Neuron (in vitro differentiated cells): ENCODE measurements around the gene ICOS.

Experiments
- H2AFZ ChIP-seq: one replicate; pipeline ENCODE4 v1.6.1; 2013; ENCODE audit warnings: low read depth, mild to moderate bottlenecking, inconsistent platforms, low read length, moderate library complexity
- H3K27me3 ChIP-seq: one replicate; pipeline ENCODE4 v1.6.1; 2013; ENCODE audit warnings: low read length; ENCODE audit not compliant: insufficient read depth
- H3K36me3 ChIP-seq: one replicate; pipeline ENCODE4 v1.6.1; 2013; ENCODE audit warnings: low read length; ENCODE audit not compliant: insufficient read depth
- H3K4me1 ChIP-seq: one replicate; pipeline ENCODE4 v1.6.1; 2013; ENCODE audit warnings: low read length; ENCODE audit not compliant: insufficient read depth
- H3K4me3 ChIP-seq: 2 replicates; pipeline ENCODE4 v1.5.1; 2013; ENCODE audit warnings: mild to moderate bottlenecking, low read length, moderate library complexity
- H3K9me3 ChIP-seq: one replicate; pipeline ENCODE4 v1.6.1; 2013; ENCODE audit warnings: low read length

Gene ICOS

GRCh38 chr2:203936535-203936934, at the start of gene ICOS:
TSS of gene ICOS (plus strand) at chr2:203936763. CDS start at chr2:203936815, 52 bp downstream.
- Histone ChIP-seq H3K36me3 (no peaks in the 10 kb centered on the region), H2AFZ (no peak within 1 kb of the TSS), H3K4me1 (no peaks in the 10 kb centered on the region), H3K4me3 (no peak within 1 kb of the TSS), H3K27me3 (no peaks in the 10 kb centered on the region), H3K9me3 (no peaks in the 10 kb centered on the region)

GRCh38 chr2:203887677-203888076, 48.9 kb upstream of the ICOS start:
- H3K4me3 ChIP-seq, result no peak overlapping the region
- H3K4me1 ChIP-seq, result peaks cover 9% of the 10 kb centered on the region
- no peaks in the 10 kb centered on the region for H3K36me3 ChIP-seq
- no peaks in the 10 kb centered on the region for H3K9me3 ChIP-seq
- no peak overlapping the region for H2AFZ ChIP-seq
- no peaks in the 10 kb centered on the region for H3K27me3 ChIP-seq

DNA sequence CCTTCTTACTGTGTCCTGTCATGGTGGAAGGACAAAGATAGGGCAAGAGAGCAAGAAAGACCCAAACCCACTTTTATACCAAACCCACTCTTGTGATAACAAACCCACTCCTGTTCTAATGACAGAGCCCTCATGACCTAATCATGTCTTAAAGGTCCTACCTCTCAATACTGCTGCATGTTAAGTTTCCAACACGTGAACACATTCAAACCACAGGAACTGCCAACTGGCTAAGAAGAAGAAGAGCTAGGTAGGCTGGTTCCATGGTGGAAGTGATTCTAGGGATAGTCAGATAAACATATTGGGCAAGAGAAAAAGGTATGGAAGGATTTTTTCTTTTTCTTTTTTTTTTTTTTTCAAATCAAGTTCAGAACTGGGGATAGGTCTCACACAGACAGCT, 47.0 kb upstream of the ICOS start:
- H3K9me3 ChIP-seq, result no peaks in the 10 kb centered on the region
- H3K36me3 ChIP-seq, result no peaks in the 10 kb centered on the region
- no peak overlapping the region for H2AFZ ChIP-seq
- no peak overlapping the region for H3K4me3 ChIP-seq
- peaks cover 9% of the 10 kb centered on the region for H3K4me1 ChIP-seq
- no peaks in the 10 kb centered on the region for H3K27me3 ChIP-seq

DNA sequence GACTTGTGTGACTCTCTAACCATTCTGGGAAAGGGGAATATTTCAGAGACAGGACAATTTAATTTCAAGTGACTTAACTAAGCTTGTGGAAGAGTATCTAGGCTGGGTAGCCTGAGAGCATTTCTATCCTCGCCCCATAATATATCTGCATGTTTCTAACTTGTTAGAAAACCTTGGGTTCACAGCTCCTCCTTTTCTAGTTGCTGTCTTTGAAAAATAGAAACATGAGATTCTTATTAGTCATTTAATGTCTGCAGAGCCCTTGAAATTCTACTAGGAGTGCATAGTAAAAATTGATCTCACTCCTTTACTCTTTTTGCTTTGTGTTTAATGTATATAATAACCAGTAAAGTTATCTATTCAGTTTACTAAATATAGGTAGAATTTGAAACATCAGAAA, 46.6 kb upstream of the ICOS start:
- Histone ChIP-seq H3K4me1 (peaks cover 9% of the 10 kb centered on the region), H3K36me3 (no peaks in the 10 kb centered on the region), H3K4me3 (no peak overlapping the region), H3K27me3 (no peaks in the 10 kb centered on the region), H3K9me3 (no peaks in the 10 kb centered on the region), H2AFZ (no peak overlapping the region)

GRCh38 chr2:203890733-203891132, 45.8 kb upstream of the ICOS start:
- peaks cover 9% of the 10 kb centered on the region for H3K4me1 ChIP-seq
- H3K27me3 ChIP-seq, result no peaks in the 10 kb centered on the region
- no peaks in the 10 kb centered on the region for H3K9me3 ChIP-seq
- H3K4me3 ChIP-seq, result no peak overlapping the region
- no peak overlapping the region for H2AFZ ChIP-seq
- H3K36me3 ChIP-seq, result no peaks in the 10 kb centered on the region

DNA sequence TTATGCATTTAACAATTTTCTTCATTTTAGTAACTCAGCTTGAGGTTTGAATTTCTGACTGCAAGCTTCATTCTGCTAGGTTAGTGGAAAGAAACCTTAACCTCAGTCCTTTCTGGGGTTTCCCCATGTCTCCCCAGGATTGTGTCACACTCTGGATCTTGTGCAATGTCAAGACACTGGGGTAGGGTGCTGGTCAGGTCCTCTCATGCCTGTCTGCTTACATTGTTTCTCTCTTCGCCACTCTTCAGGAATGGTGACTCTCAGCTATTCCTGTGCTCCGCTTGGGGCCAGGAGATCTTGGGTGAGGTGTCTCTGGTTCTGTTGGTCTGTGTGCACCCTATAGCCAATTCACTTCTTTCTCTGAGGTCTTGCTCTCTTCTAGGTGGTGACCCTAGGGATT, 45.1 kb upstream of the ICOS start:
- no peak overlapping the region for H3K4me3 ChIP-seq
- no peaks in the 10 kb centered on the region for H3K9me3 ChIP-seq
- H3K36me3 ChIP-seq, result no peaks in the 10 kb centered on the region
- no peaks in the 10 kb centered on the region for H3K27me3 ChIP-seq
- peaks cover 9% of the 10 kb centered on the region for H3K4me1 ChIP-seq
- no peak overlapping the region for H2AFZ ChIP-seq

DNA sequence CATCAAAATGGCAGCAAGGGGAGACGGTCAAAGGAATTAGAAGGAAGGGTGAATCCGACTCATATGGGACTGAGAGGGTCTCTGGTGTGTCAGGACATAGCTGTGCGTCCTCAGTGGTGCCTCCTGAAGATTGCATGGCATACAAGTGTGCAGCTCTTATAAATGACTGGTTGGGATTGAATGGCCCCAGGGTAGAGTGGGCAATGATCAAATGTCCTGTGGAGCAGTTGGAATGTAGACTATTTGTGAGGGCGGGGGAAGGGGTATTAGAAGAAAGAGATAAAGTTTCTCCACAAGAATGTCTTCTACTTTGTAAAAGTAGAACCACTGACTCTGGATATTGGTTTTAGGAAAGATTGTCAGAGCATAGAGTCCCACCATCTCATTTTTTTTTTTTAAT, 44.4 kb upstream of the ICOS start:
- Histone ChIP-seq H3K4me1 (peaks cover 8% of the 10 kb centered on the region), H3K27me3 (no peaks in the 10 kb centered on the region)

DNA sequence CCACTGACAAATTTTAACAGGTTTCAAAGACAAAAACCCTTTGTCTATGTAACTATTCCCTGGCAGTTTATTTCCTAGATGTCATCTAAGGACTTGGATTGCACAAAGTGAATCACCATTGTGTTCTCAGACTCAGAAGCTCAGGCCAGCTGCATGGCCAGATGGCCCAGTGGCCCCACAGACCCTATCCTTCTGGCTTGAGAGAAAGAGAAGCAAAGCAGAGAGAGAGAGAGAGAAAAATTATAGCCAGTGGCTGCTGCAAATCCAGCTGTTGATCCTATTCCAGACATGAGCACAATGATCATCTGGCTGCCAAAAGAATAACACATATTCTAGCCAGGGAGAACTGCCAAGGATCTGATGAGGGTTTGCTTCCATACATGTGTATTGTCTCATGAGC, 43.2 kb upstream of the ICOS start:
- H3K36me3 ChIP-seq, result no peaks in the 10 kb centered on the region
- H3K9me3 ChIP-seq, result no peaks in the 10 kb centered on the region
- H2AFZ ChIP-seq, result no peak overlapping the region
- H3K4me3 ChIP-seq, result no peak overlapping the region
- no peaks in the 10 kb centered on the region for H3K27me3 ChIP-seq
- H3K4me1 ChIP-seq, result no peaks in the 10 kb centered on the region

More for the DNA sequence above, 44.4 kb upstream of the ICOS start:
- H3K36me3 ChIP-seq, result no peaks in the 10 kb centered on the region
- H2AFZ ChIP-seq, result no peak overlapping the region
- H3K9me3 ChIP-seq, result no peaks in the 10 kb centered on the region
- no peak overlapping the region for H3K4me3 ChIP-seq

GRCh38 chr2:203893840-203894239, 42.7 kb upstream of the ICOS start:
- H3K4me3 ChIP-seq, result no peak overlapping the region
- H3K27me3 ChIP-seq, result no peaks in the 10 kb centered on the region
- H3K4me1 ChIP-seq, result no peaks in the 10 kb centered on the region
- H2AFZ ChIP-seq, result no peak overlapping the region
- H3K9me3 ChIP-seq, result no peaks in the 10 kb centered on the region
- H3K36me3 ChIP-seq, result no peaks in the 10 kb centered on the region

GRCh38 chr2:203894262-203894661, 42.3 kb upstream of the ICOS start:
- no peaks in the 10 kb centered on the region for H3K27me3 ChIP-seq
- no peaks in the 10 kb centered on the region for H3K9me3 ChIP-seq
- H3K36me3 ChIP-seq, result no peaks in the 10 kb centered on the region
- no peak overlapping the region for H3K4me3 ChIP-seq
- no peaks in the 10 kb centered on the region for H3K4me1 ChIP-seq
- H2AFZ ChIP-seq, result no peak overlapping the region

DNA sequence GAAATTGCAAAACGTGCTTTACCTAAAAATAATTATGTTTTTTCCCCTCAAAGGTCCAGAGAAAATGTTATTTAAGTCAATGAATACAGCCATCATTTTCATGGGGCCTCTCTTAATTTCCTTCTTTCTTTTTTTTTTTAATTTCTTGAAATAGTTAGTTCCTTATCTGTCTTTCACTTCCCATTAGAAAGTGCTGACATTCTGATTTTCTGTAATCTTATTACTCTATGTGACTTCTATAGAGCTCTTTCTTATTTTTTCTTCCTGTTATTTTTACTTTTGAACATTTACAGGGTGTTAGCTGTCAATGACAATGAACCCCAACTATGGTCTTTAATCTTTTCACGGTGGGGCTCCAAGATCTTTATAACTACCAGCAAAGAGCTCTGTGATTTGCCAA, 39.0 kb upstream of the ICOS start:
- H3K36me3 ChIP-seq, result no peaks in the 10 kb centered on the region
- no peak overlapping the region for H2AFZ ChIP-seq
- no peak overlapping the region for H3K4me3 ChIP-seq
- H3K4me1 ChIP-seq, result no peaks in the 10 kb centered on the region
- no peaks in the 10 kb centered on the region for H3K9me3 ChIP-seq
- peaks cover 3% of the 10 kb centered on the region for H3K27me3 ChIP-seq

DNA sequence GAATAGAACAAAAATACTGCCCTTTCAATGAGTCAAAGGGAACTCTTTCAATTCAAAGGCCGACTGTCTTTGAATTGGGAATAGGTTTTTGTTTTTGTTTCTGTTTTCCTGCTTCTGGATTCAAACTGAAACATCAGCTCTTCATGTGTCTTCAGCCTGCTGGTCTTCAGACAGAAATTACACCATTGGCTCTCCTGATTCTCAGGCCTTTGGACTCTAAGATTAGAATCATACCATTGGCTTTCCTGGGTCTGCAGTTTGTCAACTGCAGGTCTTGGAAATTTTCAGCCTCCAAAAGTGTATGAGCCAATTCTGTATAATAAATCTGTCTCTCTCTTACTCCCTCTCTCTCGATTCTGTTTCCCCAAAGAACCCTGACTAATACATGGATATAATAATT, 37.9 kb upstream of the ICOS start:
- Histone ChIP-seq H3K4me1 (no peaks in the 10 kb centered on the region), H3K27me3 (peaks cover 3% of the 10 kb centered on the region), H3K36me3 (no peaks in the 10 kb centered on the region), H3K4me3 (no peak overlapping the region), H3K9me3 (no peaks in the 10 kb centered on the region), H2AFZ (no peak overlapping the region)

- Histone ChIP-seq H3K27me3 (peaks cover 3% of the 10 kb centered on the region), H3K9me3 (no peaks in the 10 kb centered on the region), H3K4me1 (no peaks in the 10 kb centered on the region), H3K36me3 (no peaks in the 10 kb centered on the region), H2AFZ (no peak overlapping the region), H3K4me3 (no peak overlapping the region)
These were observed 36.3 kb upstream of the ICOS start for GRCh38 chr2:203900253-203900652.

GRCh38 chr2:203904022-203904421, 32.5 kb upstream of the ICOS start:
- H3K4me1 ChIP-seq, result no peaks in the 10 kb centered on the region
- H3K36me3 ChIP-seq, result no peaks in the 10 kb centered on the region
- peaks cover 3% of the 10 kb centered on the region for H3K27me3 ChIP-seq
- H3K9me3 ChIP-seq, result no peaks in the 10 kb centered on the region
- no peak overlapping the region for H2AFZ ChIP-seq
- H3K4me3 ChIP-seq, result no peak overlapping the region
